Parathyroid adenoma (tissue), 2 donors: Measurements from ENCODE around the gene SINHCAF.

Experiments
- H2AFZ ChIP-seq: fragments of 300-600 bp; sonication (generic); one replicate; pipeline ENCODE4 v1.7.0; 2017; ENCODE audit warnings: antibody characterized with exemption, mild to moderate bottlenecking
- H3K27ac ChIP-seq: fragments of 300-600 bp; sonication (generic); one replicate; pipeline ENCODE4 v1.7.0; 2017
- H3K27me3 ChIP-seq: fragments of 300-600 bp; sonication (generic); one replicate; pipeline ENCODE4 v1.7.0; 2017; ENCODE audit warnings: low read length; ENCODE audit not compliant: control insufficient read depth, insufficient read depth
- H3K36me3 ChIP-seq: fragments of 300-600 bp; sonication (generic); one replicate; pipeline ENCODE4 v1.7.0; 2017; ENCODE audit warnings: low read length; ENCODE audit not compliant: control insufficient read depth, insufficient read depth
- H3K4me1 ChIP-seq: fragments of 300-600 bp; sonication (generic); one replicate; pipeline ENCODE4 v1.7.0; 2017; ENCODE audit warnings: control low read depth
- H3K4me2 ChIP-seq: fragments of 300-600 bp; sonication (generic); one replicate; pipeline ENCODE4 v1.7.0; 2017; ENCODE audit warnings: low read length
- H3K4me3 ChIP-seq: fragments of 300-600 bp; sonication (generic); one replicate; pipeline ENCODE4 v1.7.0; 2017; ENCODE audit warnings: low read depth, low read length
- H3K79me2 ChIP-seq: fragments of 300-600 bp; sonication (generic); one replicate; pipeline ENCODE4 v1.7.0; 2017; ENCODE audit warnings: control low read depth
- H3K9ac ChIP-seq: fragments of 300-600 bp; sonication (generic); one replicate; pipeline ENCODE4 v1.7.0; 2017; ENCODE audit warnings: mild to moderate bottlenecking
- H3K9me3 ChIP-seq: fragments of 300-600 bp; sonication (generic); one replicate; pipeline ENCODE4 v1.7.0; 2017; ENCODE audit warnings: low read length; ENCODE audit not compliant: control insufficient read depth
- TF ChIP-seq, protein P1 (sequence below): fragments of 300-600 bp; sonication (generic); IDR thresholded peaks from one replicate; pipeline ENCODE4 v1.7.0; 2017; ENCODE audit warnings: antibody characterized with exemption, mild to moderate bottlenecking
- donor health status: primary hyperparathyroidism.

SINHCAF gene

DNA sequence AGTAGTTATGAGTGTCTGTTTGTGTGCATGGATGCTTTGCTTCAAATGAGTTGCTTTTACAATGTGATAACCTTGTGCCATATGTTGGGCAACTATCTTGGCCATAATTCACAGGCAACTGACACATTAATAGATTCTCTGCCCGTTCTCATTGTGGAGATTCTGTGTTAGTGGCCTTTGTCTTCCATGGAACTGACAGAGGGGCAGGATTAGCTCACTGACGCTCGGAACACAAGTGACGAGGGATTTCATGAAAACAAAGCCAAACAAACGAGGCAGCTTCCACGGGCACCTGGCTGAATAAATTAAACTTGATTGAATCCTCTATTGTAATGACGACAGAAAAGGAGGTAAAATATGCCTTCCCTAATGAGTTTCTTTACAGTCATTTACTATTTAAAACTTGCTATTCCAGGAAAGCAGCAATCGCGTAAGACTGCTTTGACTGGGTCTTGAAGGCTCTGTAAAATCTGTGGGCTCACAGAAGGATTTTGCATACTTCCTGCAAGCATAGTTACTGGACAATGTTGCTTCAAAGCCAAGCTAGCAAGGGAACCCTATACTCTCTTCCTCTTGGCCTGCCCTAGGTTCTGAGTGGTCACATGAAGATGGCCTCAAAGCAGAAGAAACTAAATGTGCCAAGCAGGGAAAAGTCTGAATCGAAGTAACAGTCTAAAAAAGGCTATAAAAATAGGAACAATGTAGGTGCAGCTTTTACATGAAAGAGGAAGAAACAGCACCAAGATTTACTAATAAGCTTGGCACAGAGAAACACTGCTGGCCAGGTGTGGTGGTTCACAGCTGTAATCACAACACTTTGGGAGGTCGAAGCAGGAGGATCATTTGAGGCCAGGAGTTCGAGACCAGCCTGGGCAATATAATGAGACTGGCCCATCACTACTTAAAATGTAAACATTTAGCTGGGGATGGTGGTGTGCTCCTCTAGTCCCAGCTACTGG lies 28.1 kb upstream of the SINHCAF start:
- Histone ChIP-seq H2AFZ (no peak overlapping the region), H3K9me3 (no peaks in the 10 kb centered on the region), H3K79me2 (no peaks in the 10 kb centered on the region), H3K27me3 (no peaks in the 10 kb centered on the region), H3K27ac (no peak overlapping the region), H3K4me1 (no peaks in the 10 kb centered on the region), H3K9ac (no peak overlapping the region), H3K4me2 (no peak overlapping the region), H3K4me3 (no peak overlapping the region), H3K36me3 (no peaks in the 10 kb centered on the region)
- TF ChIP-seq, protein P1, sequence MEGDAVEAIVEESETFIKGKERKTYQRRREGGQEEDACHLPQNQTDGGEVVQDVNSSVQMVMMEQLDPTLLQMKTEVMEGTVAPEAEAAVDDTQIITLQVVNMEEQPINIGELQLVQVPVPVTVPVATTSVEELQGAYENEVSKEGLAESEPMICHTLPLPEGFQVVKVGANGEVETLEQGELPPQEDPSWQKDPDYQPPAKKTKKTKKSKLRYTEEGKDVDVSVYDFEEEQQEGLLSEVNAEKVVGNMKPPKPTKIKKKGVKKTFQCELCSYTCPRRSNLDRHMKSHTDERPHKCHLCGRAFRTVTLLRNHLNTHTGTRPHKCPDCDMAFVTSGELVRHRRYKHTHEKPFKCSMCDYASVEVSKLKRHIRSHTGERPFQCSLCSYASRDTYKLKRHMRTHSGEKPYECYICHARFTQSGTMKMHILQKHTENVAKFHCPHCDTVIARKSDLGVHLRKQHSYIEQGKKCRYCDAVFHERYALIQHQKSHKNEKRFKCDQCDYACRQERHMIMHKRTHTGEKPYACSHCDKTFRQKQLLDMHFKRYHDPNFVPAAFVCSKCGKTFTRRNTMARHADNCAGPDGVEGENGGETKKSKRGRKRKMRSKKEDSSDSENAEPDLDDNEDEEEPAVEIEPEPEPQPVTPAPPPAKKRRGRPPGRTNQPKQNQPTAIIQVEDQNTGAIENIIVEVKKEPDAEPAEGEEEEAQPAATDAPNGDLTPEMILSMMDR, result no peak

DNA sequence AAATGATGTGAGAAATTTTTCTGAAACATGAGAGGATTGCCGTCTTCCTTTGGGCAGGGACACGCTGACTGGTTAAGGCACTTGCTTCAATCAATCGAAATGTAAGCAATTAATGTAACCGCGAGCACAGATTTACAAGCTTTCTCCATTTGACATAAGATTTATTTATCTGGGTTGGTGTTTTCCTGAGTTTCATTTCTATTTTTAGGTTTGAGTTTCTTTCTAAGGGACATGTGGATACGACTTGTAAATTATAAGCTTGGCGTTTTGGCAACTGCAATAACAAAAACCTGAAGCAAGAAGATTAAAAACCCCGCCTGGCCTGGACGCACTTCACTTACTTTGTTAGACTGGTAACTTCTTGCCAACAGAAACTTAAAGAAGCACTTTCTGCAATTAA lies 20.3 kb upstream of the SINHCAF start:
- Histone ChIP-seq H3K4me2 (no peak overlapping the region), H3K36me3 (no peaks in the 10 kb centered on the region), H3K4me3 (no peak overlapping the region), H3K4me1 (no peaks in the 10 kb centered on the region), H3K9ac (no peak overlapping the region), H3K27me3 (no peaks in the 10 kb centered on the region), H3K9me3 (no peaks in the 10 kb centered on the region), H3K27ac (no peak overlapping the region), H2AFZ (no peak overlapping the region), H3K79me2 (no peaks in the 10 kb centered on the region)
- TF ChIP-seq, protein P1, result no peak

DNA sequence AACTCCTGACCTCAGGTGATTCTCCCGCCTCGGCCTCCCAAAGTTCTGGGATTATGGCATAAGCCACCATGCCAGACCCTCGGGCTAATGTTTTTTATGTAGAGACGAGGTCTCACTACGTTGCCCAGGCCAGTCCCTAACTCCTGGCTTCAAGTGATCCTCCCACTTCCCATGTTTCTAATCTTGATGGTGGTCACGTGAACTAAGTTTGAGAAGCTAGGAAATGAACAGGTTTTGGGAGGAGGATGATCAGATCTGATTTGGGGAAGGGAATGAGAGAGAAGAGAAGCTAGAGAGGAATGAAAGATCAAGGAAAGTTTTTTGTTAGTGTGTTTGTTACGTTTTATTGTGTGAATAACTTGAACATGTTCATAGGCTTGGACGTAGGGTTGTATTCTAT lies 17.2 kb upstream of the SINHCAF start:
- Histone ChIP-seq H3K27ac (no peak overlapping the region), H3K27me3 (no peaks in the 10 kb centered on the region), H3K9me3 (no peaks in the 10 kb centered on the region), H3K4me1 (peaks cover 3% of the 10 kb centered on the region), H2AFZ (no peak overlapping the region), H3K4me3 (no peak overlapping the region), H3K79me2 (no peaks in the 10 kb centered on the region), H3K4me2 (no peak overlapping the region), H3K36me3 (no peaks in the 10 kb centered on the region), H3K9ac (no peak overlapping the region)
- TF ChIP-seq, protein P1, result no peak

DNA sequence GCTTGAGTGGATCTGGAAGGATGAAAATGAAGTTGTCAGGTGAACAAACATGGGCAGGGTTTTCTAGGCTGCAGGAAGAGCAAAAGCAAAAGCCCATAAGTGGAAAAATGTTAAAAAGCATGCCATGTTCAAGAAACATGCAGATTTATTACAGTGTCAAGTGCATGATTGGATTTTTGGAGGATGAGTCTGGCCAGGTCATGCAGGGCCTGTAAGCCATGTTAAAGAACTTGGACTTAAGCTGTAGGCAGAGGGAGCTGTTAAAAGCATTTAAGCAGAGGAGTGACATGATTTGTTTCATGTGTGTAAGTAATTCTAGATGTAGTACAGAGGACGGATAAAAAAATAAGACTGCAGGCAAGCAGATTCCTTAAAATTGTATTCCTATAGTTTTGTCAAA lies 16.3 kb upstream of the SINHCAF start:
- no peak overlapping the region for H3K4me3 ChIP-seq
- H3K4me2 ChIP-seq, result no peak overlapping the region
- H3K27me3 ChIP-seq, result no peaks in the 10 kb centered on the region
- no peak overlapping the region for H2AFZ ChIP-seq
- no peaks in the 10 kb centered on the region for H3K9me3 ChIP-seq
- no peak overlapping the region for H3K9ac ChIP-seq
- H3K36me3 ChIP-seq, result no peaks in the 10 kb centered on the region
- H3K27ac ChIP-seq, result no peak overlapping the region
- TF ChIP-seq, protein P1, result no peak
- no peaks in the 10 kb centered on the region for H3K79me2 ChIP-seq
- H3K4me1 ChIP-seq, result peaks cover 3% of the 10 kb centered on the region
